GM12878 (cell line): ENCODE measurements around the gene GPR63.

ENCODE experiments used
- CBX3 ChIP-seq: fragments of 200-600 bp; sonication (generic); IDR thresholded peaks from 2 replicates; pipeline ENCODE4 v1.6.1; 2016; ENCODE audit warnings: low read depth, borderline replicate concordance
- CHD1 ChIP-seq: IDR thresholded peaks from 2 replicates; pipeline ENCODE4 v1.6.1; 2012; ENCODE audit warnings: low read depth, low read length, improper control_type of control experiment
- JUND ChIP-seq: IDR thresholded peaks from 2 replicates; pipeline ENCODE4 v1.6.1; 2012; ENCODE audit warnings: low read depth, mild to moderate bottlenecking, low read length, improper control_type of control experiment, moderate library complexity
- POLR2AphosphoS5 ChIP-seq: IDR thresholded peaks from 2 replicates; pipeline ENCODE4 v1.6.1; 2011; ENCODE audit warnings: mild to moderate bottlenecking, low read length, inconsistent platforms
- SP1 ChIP-seq: IDR thresholded peaks from one replicate; pipeline ENCODE4 v1.6.1; 2011; ENCODE audit warnings: low read depth, low read length
- SRF ChIP-seq, 2 experiments: IDR thresholded peaks; 2 replicates each; pipeline ENCODE4 v1.6.1; 2011; ENCODE audit warnings: low read depth in 2 of 2, low read length in 2 of 2, mild to moderate bottlenecking in 1 of 2, moderate library complexity in 1 of 2
- STAT1 ChIP-seq: fragments of 450-650 bp; conservative IDR thresholded peaks from 2 replicates; pipeline ENCODE4 v1.6.1; 2014; ENCODE audit warnings: antibody characterized with exemption, mild to moderate bottlenecking
- TF ChIP-seq, protein P1 (sequence below): IDR thresholded peaks from 2 replicates; pipeline ENCODE4 v1.6.1; 2012; ENCODE audit warnings: low read length, inconsistent platforms
- TF ChIP-seq, protein P2 (sequence below), 3 experiments: IDR thresholded peaks in 2 of 3; conservative IDR thresholded peaks in 1 of 3; 2 replicates each; pipeline ENCODE4 v1.5.1; 2011; ENCODE audit warnings: low read depth in 3 of 3, low read length in 3 of 3, mild to moderate bottlenecking in 3 of 3, control low read depth in 2 of 3, moderate library complexity in 2 of 3, inconsistent platforms in 1 of 3, mixed read lengths in 1 of 3; ENCODE audit not compliant: control insufficient read depth in 2 of 3, insufficient read depth in 1 of 3; ENCODE audit errors: extremely low read depth in 1 of 3
- TF ChIP-seq, protein P3 (sequence below): fragments of 450-650 bp; IDR thresholded peaks from 2 replicates; pipeline ENCODE4 v1.6.1; 2017; ENCODE audit warnings: antibody characterized with exemption, mild to moderate bottlenecking, moderate library complexity
- TF ChIP-seq, protein P4 (sequence below): IDR thresholded peaks from 2 replicates; pipeline ENCODE4 v1.6.1; 2012; ENCODE audit warnings: mild to moderate bottlenecking, low read depth, low read length

DNA sequence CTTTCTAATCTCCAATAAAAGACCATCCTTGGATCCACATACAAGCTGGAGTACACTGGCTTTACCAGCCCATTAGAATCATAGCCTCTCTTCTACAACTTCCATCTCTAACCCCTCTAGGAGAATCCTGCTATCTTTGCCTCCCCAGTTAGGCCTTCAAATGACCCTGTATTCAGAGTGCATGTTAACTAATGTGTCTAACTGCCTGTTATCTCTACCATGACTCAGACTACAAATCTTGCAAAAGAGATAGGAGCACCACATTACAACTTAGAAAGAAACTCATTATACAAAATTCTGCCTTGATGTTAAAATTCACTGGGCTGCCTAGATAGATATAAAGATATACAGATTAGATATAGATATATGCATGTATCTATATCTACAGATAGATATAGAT is 28.2 kb downstream of the GPR63 start:
- TF ChIP-seq, protein P1, sequence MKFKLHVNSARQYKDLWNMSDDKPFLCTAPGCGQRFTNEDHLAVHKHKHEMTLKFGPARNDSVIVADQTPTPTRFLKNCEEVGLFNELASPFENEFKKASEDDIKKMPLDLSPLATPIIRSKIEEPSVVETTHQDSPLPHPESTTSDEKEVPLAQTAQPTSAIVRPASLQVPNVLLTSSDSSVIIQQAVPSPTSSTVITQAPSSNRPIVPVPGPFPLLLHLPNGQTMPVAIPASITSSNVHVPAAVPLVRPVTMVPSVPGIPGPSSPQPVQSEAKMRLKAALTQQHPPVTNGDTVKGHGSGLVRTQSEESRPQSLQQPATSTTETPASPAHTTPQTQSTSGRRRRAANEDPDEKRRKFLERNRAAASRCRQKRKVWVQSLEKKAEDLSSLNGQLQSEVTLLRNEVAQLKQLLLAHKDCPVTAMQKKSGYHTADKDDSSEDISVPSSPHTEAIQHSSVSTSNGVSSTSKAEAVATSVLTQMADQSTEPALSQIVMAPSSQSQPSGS: no peak
- no peak for TF ChIP-seq CBX3
- no peak for TF ChIP-seq STAT1
- TF ChIP-seq SP1: no peak
- TF ChIP-seq, protein P2, sequence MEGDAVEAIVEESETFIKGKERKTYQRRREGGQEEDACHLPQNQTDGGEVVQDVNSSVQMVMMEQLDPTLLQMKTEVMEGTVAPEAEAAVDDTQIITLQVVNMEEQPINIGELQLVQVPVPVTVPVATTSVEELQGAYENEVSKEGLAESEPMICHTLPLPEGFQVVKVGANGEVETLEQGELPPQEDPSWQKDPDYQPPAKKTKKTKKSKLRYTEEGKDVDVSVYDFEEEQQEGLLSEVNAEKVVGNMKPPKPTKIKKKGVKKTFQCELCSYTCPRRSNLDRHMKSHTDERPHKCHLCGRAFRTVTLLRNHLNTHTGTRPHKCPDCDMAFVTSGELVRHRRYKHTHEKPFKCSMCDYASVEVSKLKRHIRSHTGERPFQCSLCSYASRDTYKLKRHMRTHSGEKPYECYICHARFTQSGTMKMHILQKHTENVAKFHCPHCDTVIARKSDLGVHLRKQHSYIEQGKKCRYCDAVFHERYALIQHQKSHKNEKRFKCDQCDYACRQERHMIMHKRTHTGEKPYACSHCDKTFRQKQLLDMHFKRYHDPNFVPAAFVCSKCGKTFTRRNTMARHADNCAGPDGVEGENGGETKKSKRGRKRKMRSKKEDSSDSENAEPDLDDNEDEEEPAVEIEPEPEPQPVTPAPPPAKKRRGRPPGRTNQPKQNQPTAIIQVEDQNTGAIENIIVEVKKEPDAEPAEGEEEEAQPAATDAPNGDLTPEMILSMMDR (IDR thresholded peaks at IDR 0.05 in 2 of 3, conservative IDR thresholded peaks at IDR 0.05 in 1 of 3; ENCODE audit: control insufficient read depth in 2 of 3, extremely low read depth in 1 of 3, insufficient read depth in 1 of 3, low read depth in 3 of 3, low read length in 3 of 3): no peak
- no peak for TF ChIP-seq SRF (IDR thresholded peaks at IDR 0.05; ENCODE audit: low read depth in 2 of 2, low read length in 2 of 2)
- TF ChIP-seq, protein P3, sequence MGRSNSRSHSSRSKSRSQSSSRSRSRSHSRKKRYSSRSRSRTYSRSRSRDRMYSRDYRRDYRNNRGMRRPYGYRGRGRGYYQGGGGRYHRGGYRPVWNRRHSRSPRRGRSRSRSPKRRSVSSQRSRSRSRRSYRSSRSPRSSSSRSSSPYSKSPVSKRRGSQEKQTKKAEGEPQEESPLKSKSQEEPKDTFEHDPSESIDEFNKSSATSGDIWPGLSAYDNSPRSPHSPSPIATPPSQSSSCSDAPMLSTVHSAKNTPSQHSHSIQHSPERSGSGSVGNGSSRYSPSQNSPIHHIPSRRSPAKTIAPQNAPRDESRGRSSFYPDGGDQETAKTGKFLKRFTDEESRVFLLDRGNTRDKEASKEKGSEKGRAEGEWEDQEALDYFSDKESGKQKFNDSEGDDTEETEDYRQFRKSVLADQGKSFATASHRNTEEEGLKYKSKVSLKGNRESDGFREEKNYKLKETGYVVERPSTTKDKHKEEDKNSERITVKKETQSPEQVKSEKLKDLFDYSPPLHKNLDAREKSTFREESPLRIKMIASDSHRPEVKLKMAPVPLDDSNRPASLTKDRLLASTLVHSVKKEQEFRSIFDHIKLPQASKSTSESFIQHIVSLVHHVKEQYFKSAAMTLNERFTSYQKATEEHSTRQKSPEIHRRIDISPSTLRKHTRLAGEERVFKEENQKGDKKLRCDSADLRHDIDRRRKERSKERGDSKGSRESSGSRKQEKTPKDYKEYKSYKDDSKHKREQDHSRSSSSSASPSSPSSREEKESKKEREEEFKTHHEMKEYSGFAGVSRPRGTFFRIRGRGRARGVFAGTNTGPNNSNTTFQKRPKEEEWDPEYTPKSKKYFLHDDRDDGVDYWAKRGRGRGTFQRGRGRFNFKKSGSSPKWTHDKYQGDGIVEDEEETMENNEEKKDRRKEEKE: no peak
- no peak for TF ChIP-seq JUND
- TF ChIP-seq CHD1: no peak
- TF ChIP-seq, protein P4, sequence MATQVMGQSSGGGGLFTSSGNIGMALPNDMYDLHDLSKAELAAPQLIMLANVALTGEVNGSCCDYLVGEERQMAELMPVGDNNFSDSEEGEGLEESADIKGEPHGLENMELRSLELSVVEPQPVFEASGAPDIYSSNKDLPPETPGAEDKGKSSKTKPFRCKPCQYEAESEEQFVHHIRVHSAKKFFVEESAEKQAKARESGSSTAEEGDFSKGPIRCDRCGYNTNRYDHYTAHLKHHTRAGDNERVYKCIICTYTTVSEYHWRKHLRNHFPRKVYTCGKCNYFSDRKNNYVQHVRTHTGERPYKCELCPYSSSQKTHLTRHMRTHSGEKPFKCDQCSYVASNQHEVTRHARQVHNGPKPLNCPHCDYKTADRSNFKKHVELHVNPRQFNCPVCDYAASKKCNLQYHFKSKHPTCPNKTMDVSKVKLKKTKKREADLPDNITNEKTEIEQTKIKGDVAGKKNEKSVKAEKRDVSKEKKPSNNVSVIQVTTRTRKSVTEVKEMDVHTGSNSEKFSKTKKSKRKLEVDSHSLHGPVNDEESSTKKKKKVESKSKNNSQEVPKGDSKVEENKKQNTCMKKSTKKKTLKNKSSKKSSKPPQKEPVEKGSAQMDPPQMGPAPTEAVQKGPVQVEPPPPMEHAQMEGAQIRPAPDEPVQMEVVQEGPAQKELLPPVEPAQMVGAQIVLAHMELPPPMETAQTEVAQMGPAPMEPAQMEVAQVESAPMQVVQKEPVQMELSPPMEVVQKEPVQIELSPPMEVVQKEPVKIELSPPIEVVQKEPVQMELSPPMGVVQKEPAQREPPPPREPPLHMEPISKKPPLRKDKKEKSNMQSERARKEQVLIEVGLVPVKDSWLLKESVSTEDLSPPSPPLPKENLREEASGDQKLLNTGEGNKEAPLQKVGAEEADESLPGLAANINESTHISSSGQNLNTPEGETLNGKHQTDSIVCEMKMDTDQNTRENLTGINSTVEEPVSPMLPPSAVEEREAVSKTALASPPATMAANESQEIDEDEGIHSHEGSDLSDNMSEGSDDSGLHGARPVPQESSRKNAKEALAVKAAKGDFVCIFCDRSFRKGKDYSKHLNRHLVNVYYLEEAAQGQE: no peak
- no peak for TF ChIP-seq POLR2AphosphoS5
